ENCODE results near the gene ZFYVE9. TPM values are rescaled to one million over a fixed set of nuclear protein-coding genes. Genes with fewer than 3 reads are reported as not detected.
A peak's percentile ranks its signal among the peaks of the same experiment; 100 is the strongest.

Gene ZFYVE9
- total and polyA plus RNA-seq, 2 of the 4 experiments (the other 2 are of a cell fraction), result 8.3 to 28.7 TPM

DNA sequence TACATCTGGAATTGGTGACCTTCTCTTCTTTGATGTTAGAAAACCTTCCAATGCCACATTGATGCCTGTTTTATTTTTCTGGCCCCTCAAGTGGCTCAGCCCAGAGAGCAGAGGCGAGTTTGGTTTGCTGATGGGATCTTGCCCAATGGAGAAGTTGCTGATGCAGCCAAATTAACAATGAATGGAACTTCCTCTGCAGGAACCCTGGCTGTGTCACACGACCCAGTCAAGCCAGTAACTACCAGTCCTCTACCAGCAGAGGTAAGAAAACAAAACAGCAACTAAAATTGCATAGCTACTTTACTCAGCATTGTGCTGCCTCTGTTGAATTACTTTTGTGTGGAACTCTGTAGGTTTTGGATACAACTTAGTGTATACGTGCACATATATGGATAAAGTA lies 126.5 kb downstream of the ZFYVE9 start:
- Histone ChIP-seq H3K4me2 (ENCODE audit: low read depth, low read length) (no peak overlapping the region), H3K9me3 (ENCODE audit: control insufficient read depth, insufficient read depth, low read length) (no peaks in the 10 kb centered on the region), H4K8ac (ENCODE audit: low read depth in 2 of 2, low read length in 2 of 2) (no peak overlapping the region), H4K91ac (ENCODE audit: insufficient read depth, low read depth, low read length) (no peak overlapping the region), H3K14ac (replicated peaks; ENCODE audit: low read depth, low read length) (no peak overlapping the region), H3K9ac (ENCODE audit: low read depth, low read length) (no peak overlapping the region), H2BK5ac (ENCODE audit: low read depth, low read length, poor library complexity, severe bottlenecking) (no peak overlapping the region), H4K5ac (ENCODE audit: low read depth, low read length) (no peak overlapping the region), H3K56ac (ENCODE audit: extremely low read depth, insufficient read depth, low read length) (no peak overlapping the region), H4K20me1 (ENCODE audit: insufficient read depth, low read length) (no peaks in the 10 kb centered on the region), H2BK15ac (ENCODE audit: low read depth, low read length) (no peak overlapping the region), H3K23ac (ENCODE audit: low read depth, low read length) (no peak overlapping the region), H3K27me3 (ENCODE audit: control insufficient read depth, insufficient read depth, low read length) (no peaks in the 10 kb centered on the region), H3K79me1 (ENCODE audit: low read depth in 1 of 2, low read length in 2 of 2) (no peaks in the 10 kb centered on the region; a peak in 1 of 4 replicates), H3K27ac (ENCODE audit: insufficient read depth, low read length) (no peak overlapping the region), H3K4me1 (ENCODE audit: control insufficient read depth, insufficient read depth, low read length) (peaks cover 4% of the 10 kb centered on the region), H3K4ac (ENCODE audit: low read depth, low read length) (no peak overlapping the region), H3K4me3 (ENCODE audit: insufficient read depth, low read depth, low read length) (no peak overlapping the region), H3K9me1 (ENCODE audit: insufficient read depth, low read length) (no peaks in the 10 kb centered on the region; the same call in 1 of the 2 replicates), H2BK20ac (ENCODE audit: low read depth, low read length) (no peak overlapping the region), H2BK120ac (ENCODE audit: low read depth, low read length) (no peak overlapping the region), H2AK9ac (replicated peaks; ENCODE audit: low read depth, low read length, poor library complexity) (no peak overlapping the region), H2AFZ (replicated peaks; ENCODE audit: low read length, poor library complexity) (no peak overlapping the region), H3K18ac (ENCODE audit: low read depth, low read length) (no peak overlapping the region), H3K36me3 (ENCODE audit: control insufficient read depth, insufficient read depth, low read length) (no peaks in the 10 kb centered on the region), H2AK5ac (ENCODE audit: low read depth, low read length) (no peak overlapping the region)
- ChIA-PET CTCF (interaction anchor here (0.6 kb wide), 1 partner anchor 24 kb away, joined by 4 read pairs; no protein-coding TSS in a partner anchor), POLR2A (ENCODE audit: unreplicated experiment) (no interaction called here)
- no TSS peak for BruUV-seq (replicated peaks)
- no CpG with 5 or more reads among the region's 3 CpGs for WGBS, 2 experiments (ENCODE audit: extremely low coverage in 2 of 2, insufficient read length in 1 of 2)
- ATAC-seq (ENCODE audit: low read depth) (peak; percentile 64), DNase-seq (peak; percentile 22)
- in situ Hi-C loops (cut with MboI; ENCODE audit: low sequenced_read_pairs) (no loop called here), intact Hi-C loops (cut with micrococcal nuclease) (no loop called here), dilution Hi-C loops (cut with HindIII; ENCODE audit: low sequenced_read_pairs, unreplicated experiment) (no loop called here)
- TF ChIP-seq NFE2L2 (IDR thresholded peaks at IDR 0.05; ENCODE audit: low read depth, low read length) (no peak), MXI1 (IDR thresholded peaks at IDR 0.05; ENCODE audit: borderline replicate concordance, low read depth, low read length) (no peak), MAFK (IDR thresholded peaks at IDR 0.05; ENCODE audit: low read depth, low read length) (peak; percentile 74), RFX5 (IDR thresholded peaks at IDR 0.05; ENCODE audit: low read depth, low read length) (no peak), CEBPB (IDR thresholded peaks at IDR 0.05; ENCODE audit: low read depth, low read length) (no peak), FOS (IDR thresholded peaks at IDR 0.05; ENCODE audit: low read depth, low read length) (no peak)
- TF ChIP-seq, protein P1, sequence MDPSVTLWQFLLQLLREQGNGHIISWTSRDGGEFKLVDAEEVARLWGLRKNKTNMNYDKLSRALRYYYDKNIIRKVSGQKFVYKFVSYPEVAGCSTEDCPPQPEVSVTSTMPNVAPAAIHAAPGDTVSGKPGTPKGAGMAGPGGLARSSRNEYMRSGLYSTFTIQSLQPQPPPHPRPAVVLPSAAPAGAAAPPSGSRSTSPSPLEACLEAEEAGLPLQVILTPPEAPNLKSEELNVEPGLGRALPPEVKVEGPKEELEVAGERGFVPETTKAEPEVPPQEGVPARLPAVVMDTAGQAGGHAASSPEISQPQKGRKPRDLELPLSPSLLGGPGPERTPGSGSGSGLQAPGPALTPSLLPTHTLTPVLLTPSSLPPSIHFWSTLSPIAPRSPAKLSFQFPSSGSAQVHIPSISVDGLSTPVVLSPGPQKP (IDR thresholded peaks at IDR 0.05; ENCODE audit: borderline replicate concordance, low read depth, low read length), result no peak

Measured in IMR-90 (cell line).